DMS53 (cell line): ENCODE data around the gene EFHC2.

ENCODE experiments used
- DNase-seq: peaks from one replicate; lab custom pipeline; 2025; lab: John Stamatoyannopoulos, UW

The EFHC2 gene

DNA sequence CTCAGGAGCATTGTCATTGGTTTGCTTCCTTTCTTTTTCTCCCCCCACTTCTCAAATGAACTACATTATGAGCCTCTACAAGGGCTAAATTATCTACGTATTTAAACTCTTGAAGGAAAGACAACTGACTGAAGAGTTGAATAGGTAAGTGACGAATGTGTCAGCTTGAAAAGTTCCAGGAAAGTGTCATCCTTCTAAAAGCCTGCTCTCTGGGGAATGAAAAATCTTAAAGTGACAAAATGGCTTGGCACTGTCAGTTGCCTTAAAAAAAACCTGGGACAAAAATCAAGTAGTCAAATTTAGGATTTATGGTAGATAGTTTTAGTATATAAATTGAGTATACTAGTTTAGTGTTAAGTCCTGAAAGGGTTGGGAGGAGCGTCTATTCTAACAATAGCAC, 196.3 kb downstream of the EFHC2 start:
- no peak for DNase-seq

DNA sequence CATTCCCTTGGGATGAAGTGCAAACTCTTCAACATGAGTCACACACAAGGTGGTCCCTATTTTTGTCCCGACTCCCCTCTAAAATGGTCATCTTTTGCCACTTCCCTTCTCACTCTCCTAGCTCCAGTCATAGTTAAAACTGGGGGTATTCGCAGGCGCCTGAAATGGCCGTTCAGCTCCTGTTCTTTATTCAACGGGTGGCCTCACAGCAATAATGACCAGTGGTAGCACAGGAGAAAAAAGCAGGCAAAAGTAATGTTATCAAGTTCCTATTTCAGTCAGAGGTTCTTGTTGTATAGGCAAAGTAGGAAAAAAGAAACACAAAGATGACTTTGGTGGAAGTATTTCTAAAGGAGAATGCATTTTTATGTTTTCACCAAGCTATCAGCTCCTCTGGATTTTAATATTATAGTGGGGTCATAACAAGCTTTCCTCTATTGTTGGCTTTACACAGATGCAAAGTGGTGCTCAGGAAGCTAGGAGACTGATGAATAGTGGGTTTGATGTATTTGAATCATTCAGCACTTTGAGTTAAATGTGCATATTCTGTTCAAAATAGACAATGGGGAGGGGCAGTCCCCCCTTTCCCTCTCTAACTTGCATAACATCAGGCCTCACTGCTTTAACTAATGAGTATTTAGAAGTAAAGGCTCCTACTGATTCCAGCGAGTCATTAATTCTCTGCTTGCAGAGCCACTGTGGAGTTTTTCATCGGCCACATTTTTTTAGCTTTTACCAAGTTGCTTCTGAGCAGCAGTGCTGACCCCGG, 199.1 kb downstream of the EFHC2 start:
- DNase-seq: no peak

DNA sequence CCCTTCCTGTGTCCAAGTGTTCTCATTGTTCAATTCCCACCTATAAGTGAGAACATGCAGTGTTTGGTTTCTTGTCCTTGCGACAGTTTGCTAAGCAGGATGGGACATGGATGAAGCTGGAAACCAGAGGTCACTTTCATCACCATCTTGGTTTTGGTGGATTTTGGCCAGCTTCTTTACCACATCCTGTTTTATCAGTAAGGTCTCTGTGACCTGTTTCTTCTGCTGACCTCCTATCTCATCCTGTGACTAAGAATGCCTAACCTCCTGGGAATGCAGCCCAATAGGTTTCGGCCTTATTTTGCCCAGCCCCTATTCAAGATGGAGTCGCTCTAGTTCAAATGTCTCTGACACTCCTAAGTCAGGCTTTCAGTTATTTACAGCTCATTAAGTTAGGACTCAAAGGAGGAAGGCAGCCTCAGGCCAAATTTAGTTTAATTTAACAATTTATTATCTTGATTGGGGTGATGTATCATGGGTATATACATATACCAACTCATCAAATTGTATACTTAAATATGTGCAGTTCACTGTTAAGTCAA, 200.3 kb downstream of the EFHC2 start:
- no peak for DNase-seq

- no peak for DNase-seq
These were observed 213.3 kb downstream of the EFHC2 start for GRCh38 chrX:44130189-44130588.

GRCh38 chrX:44113337-44113736, 230.1 kb downstream of the EFHC2 start:
- no peak for DNase-seq

DNA sequence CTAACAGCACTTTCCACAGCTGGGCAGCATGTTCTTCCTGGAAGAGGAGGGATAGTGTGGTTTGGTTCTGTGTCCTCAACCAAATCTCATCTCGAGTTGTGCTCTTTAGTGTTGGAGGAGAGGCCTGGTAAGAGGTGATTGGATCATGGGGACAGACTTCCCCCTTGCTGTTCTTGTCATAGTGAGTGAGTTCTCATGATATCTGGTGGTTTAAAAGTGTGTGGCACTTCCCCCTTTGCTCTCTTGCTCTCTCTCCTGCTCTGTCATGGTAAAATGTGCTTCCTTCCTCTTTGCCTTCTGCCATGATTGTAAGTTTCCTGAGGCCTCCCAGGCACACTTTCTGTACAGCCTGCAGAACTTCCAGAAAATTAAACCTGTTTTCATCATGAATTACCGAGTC, 236.6 kb downstream of the EFHC2 start:
- no peak for DNase-seq

DNA sequence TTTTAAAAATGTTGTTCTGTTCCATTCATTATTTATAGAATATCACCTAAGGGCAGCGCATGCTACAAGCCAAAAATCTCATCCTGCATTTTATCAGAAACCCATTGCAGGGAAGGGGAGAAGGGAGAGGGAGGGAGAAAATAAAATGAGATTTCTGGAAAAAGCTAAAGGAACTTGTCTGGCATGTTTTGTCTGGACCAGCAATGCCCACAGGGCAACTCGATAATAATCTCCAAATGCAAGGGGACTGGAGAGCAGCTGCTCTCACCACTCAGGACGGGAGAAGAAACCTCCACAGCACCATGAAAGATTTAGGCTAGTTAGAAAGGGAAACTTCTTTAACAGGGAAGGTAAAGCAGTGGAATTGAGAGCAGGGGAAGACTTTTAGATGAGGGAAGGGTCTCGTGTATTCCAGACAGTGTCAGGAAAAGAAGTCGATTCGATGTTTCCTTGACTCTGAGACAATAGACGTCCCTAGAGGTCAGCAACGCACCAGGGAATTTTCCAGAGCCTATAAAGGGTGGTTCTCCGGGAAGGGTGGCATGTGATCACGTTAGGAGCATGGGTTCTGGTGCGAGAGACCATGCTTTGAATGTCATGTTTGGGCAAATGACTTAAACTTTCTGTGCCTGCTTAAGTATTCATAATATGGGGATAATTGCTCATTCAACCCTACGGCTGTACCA, 238.1 kb downstream of the EFHC2 start:
- DNase-seq: peak; percentile 20

- DNase-seq: no peak
These were observed 238.8 kb downstream of the EFHC2 start for GRCh38 chrX:44104699-44105098.

- DNase-seq: no peak
These were observed 242.2 kb downstream of the EFHC2 start for GRCh38 chrX:44101281-44101680.

- no peak for DNase-seq
These were observed 244.1 kb downstream of the EFHC2 start for GRCh38 chrX:44099366-44099765.
